A549 treated with AZD9567 at 1 μM for 4 hours (cell line): Measurements from ENCODE around the gene TMEM176B. TPM values are rescaled to one million over a fixed set of nuclear protein-coding genes. Genes with fewer than 3 reads are reported as not detected.

Experiments used
- total RNA-seq: library from RNA; stranded (reverse); fragments of 200-300 nt; extraction: Qiagen RNA extraction; gene quantifications from 5 replicates; pipeline ENCODE4 v1.2.3, GENCODE V29; 2022; ENCODE audit not compliant: insufficient read depth

The TMEM176B gene
- total RNA-seq: 0.14 to 0.24 TPM in 2 of 5 replicates, not detected in the others

DNA sequence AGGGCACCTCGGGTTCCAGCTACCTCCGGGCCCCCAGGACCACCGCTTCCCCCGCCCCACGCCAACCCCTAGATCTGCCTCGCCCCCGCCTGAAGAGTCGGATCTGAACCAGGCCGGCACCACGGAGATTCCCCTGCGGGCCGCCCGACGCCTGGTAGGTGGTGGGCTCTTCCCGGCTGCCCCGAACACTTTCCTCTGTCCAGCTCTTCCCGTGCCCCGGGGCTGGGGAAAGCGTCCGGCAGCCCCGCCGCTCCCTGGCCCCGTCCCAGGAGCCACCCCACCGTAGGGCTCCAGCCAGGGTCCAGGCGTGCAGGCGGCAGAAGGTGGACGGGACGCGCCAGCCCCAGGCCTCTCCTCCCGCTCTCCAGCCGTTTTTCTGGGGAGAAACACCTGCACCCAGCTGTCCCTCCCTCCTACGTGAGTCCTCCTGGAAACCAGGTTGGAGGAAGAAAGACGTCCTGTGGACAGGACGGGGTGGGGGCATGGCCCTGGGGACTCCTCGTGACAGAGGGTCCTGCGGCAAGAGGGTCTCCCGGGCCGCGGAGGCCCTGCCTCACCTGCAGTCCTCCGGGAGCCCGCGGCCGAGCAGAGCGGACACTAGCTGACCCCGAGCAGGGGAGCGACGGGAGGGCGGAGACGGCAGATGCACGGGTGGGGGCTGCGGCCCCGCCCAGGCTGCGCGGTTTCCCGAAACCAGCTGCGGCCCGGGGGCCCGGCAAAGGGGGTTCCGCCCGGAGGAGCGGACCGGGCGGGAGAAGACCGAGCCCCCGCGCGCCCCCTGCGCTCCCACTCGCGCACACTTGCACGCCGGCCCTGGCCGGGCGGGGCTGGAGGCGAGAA, at the start of gene TMEM176B:
Gene TMEM176B, minus strand, starts transcription at position 624 of the 840 bp plus-strand sequence. CDS start 3,795 bp downstream, outside the sequence.

DNA sequence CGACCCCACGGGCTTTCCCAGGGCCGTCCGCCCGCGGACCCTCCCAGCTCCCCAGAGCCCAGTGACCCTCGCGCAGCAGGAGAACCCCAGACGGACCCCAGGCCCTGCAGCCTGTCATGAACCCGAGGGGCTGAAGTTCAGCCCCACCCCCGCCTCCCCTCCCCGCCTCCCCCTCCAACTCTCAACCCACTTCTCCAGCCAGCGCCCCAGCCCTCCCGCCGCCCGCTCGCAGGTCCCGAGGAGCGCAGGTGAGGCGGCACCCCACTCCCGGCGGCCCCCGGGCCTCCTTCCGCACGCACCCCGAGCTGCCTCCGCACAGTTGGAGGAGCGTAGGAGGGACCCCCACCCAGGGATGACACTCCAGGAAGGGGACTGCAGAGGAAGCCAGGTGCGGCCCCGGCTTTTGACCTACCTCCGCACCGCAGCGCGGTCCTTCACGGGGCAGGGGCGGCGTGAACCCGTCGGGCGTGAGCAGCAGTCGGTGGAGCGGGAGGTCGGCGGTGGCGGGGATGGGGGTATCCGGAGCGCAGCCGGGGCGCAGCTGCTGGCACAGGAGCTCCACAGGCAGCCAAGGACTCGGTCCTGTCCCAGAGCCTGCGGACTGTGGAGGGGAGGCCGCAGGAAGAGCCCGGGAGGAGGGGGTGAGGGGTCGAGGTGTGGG, 547 bp upstream of the TMEM176B start, which contains the start of gene TMEM176A:
Gene TMEM176A, plus strand, starts transcription at position 189 of the 661 bp plus-strand sequence. CDS start 782 bp downstream, outside the sequence.

Other genes starting within 250 kb of the TMEM176B start
- gene GIMAP4, start 233.0 kb downstream of the TMEM176B start, total RNA-seq: not detected in 5 replicates
- 0.02 TPM in 1 of 5 replicates, not detected in the others for gene GIMAP6, start 168.0 kb downstream of the TMEM176B start, total RNA-seq
- gene GIMAP2, start 114.7 kb downstream of the TMEM176B start, total RNA-seq: not detected in 5 replicates
- gene GIMAP1, start 83.8 kb downstream of the TMEM176B start, total RNA-seq: not detected in 5 replicates
- gene GIMAP5, start 62.9 kb downstream of the TMEM176B start, total RNA-seq: 0.05 TPM in 1 of 5 replicates, not detected in the others
- 0.19 TPM in 1 of 5 replicates, not detected in the others for gene TMEM176A, start 405 bp upstream of the TMEM176B start, total RNA-seq
- gene AOC1, start 52.2 kb upstream of the TMEM176B start, total RNA-seq: 0.03 to 0.07 TPM in 2 of 5 replicates, not detected in the others
- gene KCNH2, start 178.0 kb upstream of the TMEM176B start, total RNA-seq: 0.74 to 1.6 TPM (median 1.5 TPM) in 5 replicates
- 0.15 to 0.42 TPM (median 0.24 TPM) in 4 of 5 replicates, not detected in the other for gene NOS3, start 190.7 kb upstream of the TMEM176B start, total RNA-seq
- gene ATG9B, start 224.1 kb upstream of the TMEM176B start, total RNA-seq: 0.54 to 0.91 TPM (median 0.71 TPM) in 4 of 5 replicates, not detected in the other
- gene ABCB8, start 228.1 kb upstream of the TMEM176B start, total RNA-seq: 40.4 to 52.5 TPM (median 50.5 TPM) in 5 replicates
- gene ASIC3, start 248.2 kb upstream of the TMEM176B start, total RNA-seq: 7.7 to 12.8 TPM (median 10.8 TPM) in 5 replicates